Measurements from ENCODE around the gene CPEB4.

Gene CPEB4

GRCh38 chr5:173941758-173942401 is 53.7 kb downstream of the CPEB4 start:
- FAIRE-seq = no peak
- DNase-seq (ENCODE audit: low spot score) = no peak

- FAIRE-seq (peak; percentile 89), DNase-seq (ENCODE audit: low spot score) (peak; percentile 63)
Observed at GRCh38 chr5:173944511-173944910, 56.4 kb downstream of the CPEB4 start.

- DNase-seq (ENCODE audit: low spot score) (no peak), FAIRE-seq (no peak)
Observed at GRCh38 chr5:173945160-173945559, 57.0 kb downstream of the CPEB4 start.

- FAIRE-seq = no peak
- no peak for DNase-seq (ENCODE audit: low spot score)
Observed at GRCh38 chr5:173946323-173946722, 58.2 kb downstream of the CPEB4 start.

- FAIRE-seq (peak; percentile 42), DNase-seq (ENCODE audit: low spot score) (no peak)
Observed at GRCh38 chr5:173950829-173951228, 62.7 kb downstream of the CPEB4 start.

- DNase-seq (ENCODE audit: low spot score) (peak; percentile 45), FAIRE-seq (peak; percentile 78)
Observed at GRCh38 chr5:173953528-173954090, 65.5 kb downstream of the CPEB4 start.

GRCh38 chr5:173954671-173955521 is 66.7 kb downstream of the CPEB4 start:
- FAIRE-seq (peak; percentile 84), DNase-seq (ENCODE audit: low spot score) (peak; percentile 48)

GRCh38 chr5:173960986-173961385 is 72.8 kb downstream of the CPEB4 start:
- FAIRE-seq = no peak
- DNase-seq (ENCODE audit: low spot score) = no peak

- FAIRE-seq (no peak), DNase-seq (ENCODE audit: low spot score) (no peak)
Observed at GRCh38 chr5:173961418-173961817, 73.3 kb downstream of the CPEB4 start.

GRCh38 chr5:173962436-173962972 is 74.4 kb downstream of the CPEB4 start:
- no peak for FAIRE-seq

GRCh38 chr5:173963182-173963838 is 75.2 kb downstream of the CPEB4 start:
- FAIRE-seq (peak; percentile 7), DNase-seq (ENCODE audit: low spot score) (peak; percentile 13)

More at GRCh38 chr5:173962436-173962972, 74.4 kb downstream of the CPEB4 start:
- DNase-seq (ENCODE audit: low spot score) = no peak

- no peak for DNase-seq (ENCODE audit: low spot score)
- FAIRE-seq = no peak
Observed at GRCh38 chr5:173963867-173964441, 75.8 kb downstream of the CPEB4 start.

GRCh38 chr5:173964506-173964905 is 76.4 kb downstream of the CPEB4 start:
- no peak for DNase-seq (ENCODE audit: low spot score)
- no peak for FAIRE-seq

- DNase-seq (ENCODE audit: low spot score) (no peak), FAIRE-seq (no peak)
Observed at GRCh38 chr5:173967241-173967640, 79.1 kb downstream of the CPEB4 start.

- no peak for FAIRE-seq
Observed at GRCh38 chr5:173968154-173968797, 80.1 kb downstream of the CPEB4 start.

GRCh38 chr5:173969167-173970049 is 81.3 kb downstream of the CPEB4 start:
- no peak for FAIRE-seq
- DNase-seq (ENCODE audit: low spot score) = peak; percentile 11

More at GRCh38 chr5:173968154-173968797, 80.1 kb downstream of the CPEB4 start:
- no peak for DNase-seq (ENCODE audit: low spot score)

- no peak for DNase-seq (ENCODE audit: low spot score)
- FAIRE-seq = no peak
Observed at GRCh38 chr5:173970878-173971650, 82.9 kb downstream of the CPEB4 start.

GRCh38 chr5:173971681-173972345 is 83.7 kb downstream of the CPEB4 start:
- FAIRE-seq = no peak
- DNase-seq (ENCODE audit: low spot score) = no peak
